Muscle layer of colon (tissue), 2 donors: ENCODE measurements around the gene INO80C.

Experiments
- H3K27ac ChIP-seq: one replicate; pipeline ENCODE4 v1.7.0; 2013; ENCODE audit warnings: low read depth, mild to moderate bottlenecking, low read length, moderate library complexity
- H3K27me3 ChIP-seq, 2 donors: one replicate each; pipeline ENCODE4 v1.7.0; 2013; ENCODE audit warnings: low read length in 2 of 2, mild to moderate bottlenecking in 2 of 2; ENCODE audit not compliant: insufficient read depth in 2 of 2, control insufficient read depth in 1 of 2
- H3K36me3 ChIP-seq: one replicate; pipeline ENCODE4 v1.7.0; 2013; ENCODE audit warnings: mild to moderate bottlenecking, low read length; ENCODE audit not compliant: insufficient read depth
- H3K4me1 ChIP-seq: one replicate; pipeline ENCODE4 v1.7.0; 2013; ENCODE audit warnings: mild to moderate bottlenecking, low read length; ENCODE audit not compliant: insufficient read depth
- H3K4me3 ChIP-seq, 2 donors: one replicate each; pipeline ENCODE4 v1.7.0; 2013; ENCODE audit warnings: low read length in 2 of 2, low read depth in 1 of 2, mild to moderate bottlenecking in 1 of 2, moderate library complexity in 1 of 2
- H3K9ac ChIP-seq: one replicate; pipeline ENCODE4 v1.7.0; 2013; ENCODE audit warnings: low read length
- H3K9me3 ChIP-seq: one replicate; pipeline ENCODE4 v1.7.0; 2013; ENCODE audit warnings: mild to moderate bottlenecking, low read length
- donor health status: abdominal sarcoma.
- donor health status: Adenocarcinoma of cecum.

Gene INO80C

DNA sequence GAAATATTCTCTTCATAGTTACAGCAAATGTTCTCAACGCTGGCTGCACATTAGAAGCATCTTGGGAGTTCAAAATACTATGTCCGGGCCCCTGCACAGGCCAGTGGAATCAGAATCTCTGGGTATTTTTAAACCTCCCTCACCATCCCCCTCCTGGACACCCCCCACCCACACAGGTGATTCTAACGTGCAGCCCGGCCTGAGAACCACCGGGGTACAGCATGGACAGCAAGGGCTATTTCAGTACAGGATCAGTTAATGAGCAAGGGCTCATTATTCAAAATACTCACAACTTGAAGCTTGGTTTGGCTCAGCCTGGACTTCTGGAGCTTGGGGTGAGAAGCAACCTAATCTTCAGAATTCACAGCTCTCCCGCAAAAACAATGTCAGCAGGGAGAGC is 31.4 kb downstream of the INO80C start:
- Histone ChIP-seq H3K36me3 (no peaks in the 10 kb centered on the region), H3K9me3 (no peaks in the 10 kb centered on the region), H3K4me3 (no peak overlapping the region), H3K9ac (no peak overlapping the region), H3K4me1 (peaks cover 69% of the 10 kb centered on the region), H3K27me3 (no peaks in the 10 kb centered on the region), H3K27ac (no peak overlapping the region)

DNA sequence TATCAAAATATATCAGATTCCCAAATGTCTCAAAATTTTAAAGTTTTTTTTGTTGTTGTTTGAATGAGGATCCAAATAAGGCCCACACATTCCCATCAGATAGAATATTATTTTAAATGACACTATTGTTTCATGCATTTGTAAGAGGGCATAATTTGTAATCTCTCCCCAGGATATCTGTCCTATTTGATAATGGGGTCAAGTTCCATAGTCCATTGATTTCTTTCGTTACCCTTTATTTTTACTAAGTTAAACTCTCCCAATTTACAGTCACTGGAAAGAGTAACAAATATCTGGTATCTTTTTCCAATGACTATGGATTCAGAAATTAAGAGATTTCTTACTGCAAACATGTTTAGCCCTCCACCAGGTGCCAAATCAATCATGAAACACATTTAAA is 32.4 kb downstream of the INO80C start:
- H3K4me3 ChIP-seq = no peak overlapping the region
- no peaks in the 10 kb centered on the region for H3K27me3 ChIP-seq
- no peaks in the 10 kb centered on the region for H3K9me3 ChIP-seq
- no peak overlapping the region for H3K9ac ChIP-seq
- peaks cover 73% of the 10 kb centered on the region for H3K4me1 ChIP-seq
- no peak overlapping the region for H3K27ac ChIP-seq
- H3K36me3 ChIP-seq = no peaks in the 10 kb centered on the region

DNA sequence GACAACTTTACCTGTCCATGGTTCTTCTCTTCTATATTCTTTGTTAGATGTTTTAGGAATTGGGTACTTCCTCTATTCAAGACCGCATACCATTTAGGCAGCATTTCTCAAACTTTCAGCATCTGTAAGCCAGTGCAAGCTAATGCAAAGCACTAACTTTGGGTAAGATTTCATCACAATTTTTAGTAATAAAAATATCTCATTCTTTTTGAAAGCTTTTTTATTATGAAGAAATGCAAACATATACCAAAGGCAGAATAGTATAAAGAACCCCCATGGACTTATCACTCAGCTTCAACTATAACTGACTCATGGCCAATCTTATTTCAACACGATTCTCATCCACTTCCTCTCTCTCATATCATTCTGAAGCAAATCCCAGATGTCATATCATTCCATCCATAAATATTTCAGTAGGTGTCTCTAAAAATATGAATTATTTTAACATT is 32.9 kb downstream of the INO80C start:
- Histone ChIP-seq H3K9ac (no peak overlapping the region), H3K4me3 (no peak overlapping the region), H3K27ac (no peak overlapping the region), H3K27me3 (no peaks in the 10 kb centered on the region), H3K36me3 (no peaks in the 10 kb centered on the region), H3K9me3 (no peaks in the 10 kb centered on the region), H3K4me1 (peaks cover 73% of the 10 kb centered on the region)

DNA sequence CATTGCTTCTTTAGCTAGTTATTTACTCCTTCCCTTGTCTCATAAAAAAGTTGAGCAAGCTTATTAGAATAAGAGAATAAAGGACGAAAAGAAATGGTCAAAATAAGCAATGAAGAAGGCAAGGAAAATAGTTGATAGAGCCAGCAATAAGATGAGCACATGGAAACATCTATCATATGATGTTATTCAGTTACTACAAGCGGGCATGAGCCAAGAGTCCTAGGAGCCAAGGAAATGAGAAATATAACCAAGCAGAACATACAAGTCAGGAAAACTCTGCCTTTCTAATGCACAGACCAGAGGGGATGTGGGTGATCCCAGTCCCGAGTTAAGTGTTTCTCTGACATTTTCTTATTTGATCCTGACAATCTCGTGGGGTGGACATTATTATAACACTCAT is 33.9 kb downstream of the INO80C start:
- H3K9ac ChIP-seq = no peak overlapping the region
- H3K27ac ChIP-seq = peak overlapping the region; percentile 19
- no peaks in the 10 kb centered on the region for H3K27me3 ChIP-seq
- no peaks in the 10 kb centered on the region for H3K36me3 ChIP-seq
- no peak overlapping the region for H3K4me3 ChIP-seq
- H3K4me1 ChIP-seq = peaks cover 74% of the 10 kb centered on the region
- H3K9me3 ChIP-seq = no peaks in the 10 kb centered on the region

DNA sequence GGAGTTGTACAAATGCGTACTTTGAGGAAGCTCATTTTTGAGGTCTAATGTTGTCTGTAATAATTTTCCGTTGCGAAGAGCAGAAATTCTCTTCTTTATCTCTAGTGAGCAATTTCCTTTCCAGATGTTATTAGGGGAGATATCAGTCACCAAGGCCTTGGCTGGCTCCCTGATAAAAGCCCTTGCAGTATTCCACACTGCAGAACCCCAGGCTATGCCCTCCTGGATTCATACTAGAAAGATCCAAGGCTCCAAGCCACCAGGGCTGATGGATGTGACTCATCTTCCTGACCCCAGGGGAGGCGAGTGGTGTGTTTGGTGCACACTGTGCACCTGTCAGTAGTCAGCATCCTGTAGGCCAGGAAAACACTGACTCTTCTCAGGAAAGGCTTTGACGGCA is 34.7 kb downstream of the INO80C start:
- Histone ChIP-seq H3K27ac (peak overlapping the region; percentile 4), H3K9ac (no peak overlapping the region), H3K36me3 (no peaks in the 10 kb centered on the region), H3K4me3 (no peak overlapping the region), H3K27me3 (no peaks in the 10 kb centered on the region), H3K9me3 (no peaks in the 10 kb centered on the region), H3K4me1 (peaks cover 75% of the 10 kb centered on the region)

DNA sequence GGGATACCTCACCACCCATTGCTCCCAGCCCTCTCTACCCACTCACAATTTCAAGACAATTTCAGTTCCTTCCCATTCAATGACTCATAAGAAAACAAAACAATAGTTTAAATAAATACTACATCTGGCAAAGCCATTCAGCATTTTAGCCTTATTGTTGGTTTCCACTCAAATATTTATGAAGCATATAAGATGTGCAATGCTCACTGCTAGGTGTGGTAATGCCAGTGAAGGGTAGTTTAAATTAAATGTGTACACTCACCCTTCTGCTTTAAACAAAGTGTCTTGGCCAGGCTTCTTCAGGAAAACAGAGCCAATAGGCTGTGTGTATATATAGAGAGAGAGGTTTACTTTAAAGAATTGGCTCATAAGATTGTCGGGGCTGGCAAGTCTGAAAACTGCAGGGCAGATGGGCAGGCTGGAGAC is 37.0 kb downstream of the INO80C start:
- peaks cover 77% of the 10 kb centered on the region for H3K4me1 ChIP-seq
- H3K9ac ChIP-seq = no peak overlapping the region
- no peaks in the 10 kb centered on the region for H3K9me3 ChIP-seq
- H3K4me3 ChIP-seq = no peak overlapping the region
- H3K27ac ChIP-seq = peak overlapping the region; percentile 16
- H3K27me3 ChIP-seq = no peaks in the 10 kb centered on the region
- H3K36me3 ChIP-seq = no peaks in the 10 kb centered on the region

DNA sequence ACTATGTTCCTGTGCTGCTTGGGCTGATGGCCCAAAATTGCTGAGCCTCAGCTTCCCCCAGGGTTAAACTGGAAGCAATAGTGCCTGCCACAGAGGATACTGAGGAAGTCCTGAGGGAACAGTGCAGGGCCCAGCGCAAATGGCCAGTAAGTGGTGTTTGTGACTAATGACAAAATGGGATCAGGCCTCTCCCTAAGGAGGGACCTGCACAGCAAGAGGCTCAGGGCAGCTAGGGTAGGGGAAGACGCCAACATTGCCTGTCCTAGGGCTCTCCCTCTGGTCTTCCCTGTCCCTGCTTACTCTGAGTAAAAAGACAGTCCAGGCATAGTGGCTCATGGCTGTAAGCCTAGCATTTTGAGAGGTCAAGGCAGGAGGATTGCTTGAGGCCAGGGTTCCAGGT is 37.8 kb downstream of the INO80C start:
- Histone ChIP-seq H3K27ac (peak overlapping the region; percentile 61), H3K4me1 (peaks cover 77% of the 10 kb centered on the region)

DNA sequence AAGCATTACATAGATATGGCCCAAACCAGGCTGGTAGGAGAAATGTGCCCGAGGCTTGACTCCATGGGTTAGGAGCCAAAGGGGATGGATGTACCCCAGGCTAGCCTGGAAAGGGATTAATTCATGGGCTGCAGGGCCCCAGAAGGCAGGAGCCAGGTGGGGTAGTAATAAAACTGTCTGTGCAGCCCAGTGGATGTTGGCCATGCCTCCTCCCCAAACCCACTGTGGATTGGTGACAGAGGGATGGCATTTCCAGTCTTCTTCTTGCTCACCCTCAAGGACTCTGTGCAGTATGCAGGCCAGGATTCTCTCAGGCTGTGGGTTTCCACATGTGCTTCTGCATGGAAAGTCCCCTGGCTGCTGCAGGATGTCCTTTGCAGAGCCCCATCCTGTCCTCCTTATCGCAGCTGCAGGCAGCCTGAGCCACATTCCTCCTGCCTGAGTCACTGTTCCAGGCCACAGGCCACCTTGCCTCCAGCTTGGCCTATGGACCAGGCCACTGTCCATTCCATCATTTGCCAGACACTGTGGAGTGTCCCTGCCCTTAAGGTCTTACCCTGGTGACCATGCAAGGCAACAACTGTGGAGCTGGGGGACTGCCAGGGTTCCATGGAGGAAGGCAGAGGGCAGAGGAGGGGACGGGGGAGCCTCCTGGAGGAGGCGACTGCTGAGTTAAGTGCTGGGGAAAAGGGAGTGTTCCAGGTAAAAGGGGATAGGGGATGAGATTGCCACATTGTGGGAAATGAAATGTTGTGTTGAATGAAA is 38.9 kb downstream of the INO80C start:
- Histone ChIP-seq H3K4me3 (no peak overlapping the region), H3K9ac (no peak overlapping the region), H3K27me3 (no peaks in the 10 kb centered on the region), H3K27ac (peak overlapping the region; percentile 80), H3K36me3 (no peaks in the 10 kb centered on the region), H3K9me3 (no peaks in the 10 kb centered on the region), H3K4me1 (peaks cover 70% of the 10 kb centered on the region)

More for the DNA sequence above, 37.8 kb downstream of the INO80C start:
- Histone ChIP-seq H3K36me3 (no peaks in the 10 kb centered on the region), H3K27me3 (no peaks in the 10 kb centered on the region), H3K9me3 (no peaks in the 10 kb centered on the region), H3K9ac (no peak overlapping the region), H3K4me3 (no peak overlapping the region)

DNA sequence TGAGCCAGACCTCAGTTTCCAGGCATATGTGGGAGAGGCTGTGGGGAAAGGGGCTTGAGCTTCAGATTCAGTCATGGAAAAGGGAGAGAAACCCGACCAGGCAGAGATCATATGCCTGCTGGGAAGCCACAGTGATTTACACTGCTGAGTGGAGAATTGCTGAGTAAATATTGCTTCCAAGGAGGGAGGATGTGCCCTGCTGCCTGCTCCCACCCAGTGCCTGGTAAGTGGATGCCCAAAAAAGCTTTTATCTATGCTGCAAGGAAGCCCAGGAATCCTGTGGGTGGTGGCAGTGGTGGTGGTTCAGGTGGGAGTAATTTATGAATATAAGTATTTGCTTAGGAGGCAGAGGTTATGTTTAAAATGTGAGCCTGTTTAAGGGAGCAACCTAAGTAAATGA is 39.5 kb downstream of the INO80C start:
- Histone ChIP-seq H3K36me3 (no peaks in the 10 kb centered on the region), H3K27ac (peak overlapping the region; percentile 80), H3K4me3 (no peak overlapping the region), H3K27me3 (no peaks in the 10 kb centered on the region), H3K4me1 (peaks cover 65% of the 10 kb centered on the region), H3K9ac (no peak overlapping the region), H3K9me3 (no peaks in the 10 kb centered on the region)

DNA sequence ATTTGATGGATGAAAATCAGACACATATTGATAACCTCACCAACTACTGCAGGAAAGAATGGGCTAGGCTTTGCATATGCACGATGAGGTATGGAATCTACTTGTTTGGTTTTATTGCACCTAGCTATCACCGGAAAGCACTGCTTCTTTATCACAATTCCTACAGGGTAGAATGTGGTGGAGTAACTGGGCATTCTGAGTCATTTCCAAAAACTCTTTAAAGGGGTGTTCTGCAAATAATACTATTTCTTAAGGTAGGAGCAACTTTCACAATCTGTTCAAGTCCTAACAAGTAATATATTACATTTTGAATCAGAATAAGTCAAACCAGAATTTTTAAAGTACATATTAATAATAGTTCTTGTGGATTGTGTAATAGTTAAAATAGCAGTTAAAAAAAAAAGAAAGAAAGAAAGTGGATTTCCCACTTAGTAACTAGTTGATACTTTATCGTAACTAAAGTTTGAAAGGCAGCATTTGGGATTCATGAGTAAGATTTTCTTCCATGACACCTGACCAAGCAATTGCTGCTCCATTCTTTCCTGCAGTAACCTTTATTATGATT is 40.5 kb downstream of the INO80C start:
- no peaks in the 10 kb centered on the region for H3K27me3 ChIP-seq
- H3K36me3 ChIP-seq = no peaks in the 10 kb centered on the region
- peaks cover 55% of the 10 kb centered on the region for H3K4me1 ChIP-seq
- no peak overlapping the region for H3K9ac ChIP-seq
- no peaks in the 10 kb centered on the region for H3K9me3 ChIP-seq
- no peak overlapping the region for H3K4me3 ChIP-seq
- peak overlapping the region; percentile 80 for H3K27ac ChIP-seq

DNA sequence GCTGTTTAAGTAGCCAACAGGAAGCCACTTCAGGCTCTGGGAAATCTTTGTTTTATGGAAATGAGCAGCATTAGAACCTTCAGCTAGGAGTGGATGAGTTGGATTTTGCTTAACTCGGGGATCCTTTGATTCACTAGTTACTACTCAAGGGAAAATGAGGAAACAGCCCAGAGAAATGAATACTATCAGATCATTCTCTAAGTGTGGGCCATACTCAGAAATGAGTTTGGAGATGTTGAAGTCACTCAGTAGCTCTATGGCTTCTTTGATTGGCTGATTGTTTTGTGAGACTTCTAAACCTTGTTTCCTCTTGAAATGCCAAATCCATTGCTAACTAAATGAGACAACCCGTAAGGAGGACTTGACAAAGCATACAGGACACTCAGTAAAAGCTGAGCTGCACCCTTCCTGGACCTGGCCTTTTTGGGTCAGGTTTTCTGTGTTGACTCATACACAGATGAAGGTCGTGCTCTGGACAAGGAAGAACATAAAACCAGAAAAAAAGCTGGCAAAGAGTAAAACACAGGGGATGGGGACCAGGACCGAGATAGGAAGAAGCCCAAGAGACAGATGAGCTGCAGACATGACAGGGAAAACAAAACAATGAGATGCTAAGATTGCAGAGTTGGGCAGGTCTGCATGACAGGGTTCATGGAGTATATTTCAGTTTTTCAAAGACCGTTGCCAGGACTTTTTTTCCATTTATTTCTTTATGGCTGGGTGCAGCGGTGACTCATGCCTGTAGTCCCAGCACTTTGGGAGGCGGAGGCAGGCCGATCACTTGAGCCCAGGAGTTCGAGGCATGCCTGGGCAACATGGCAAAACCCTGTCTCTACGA is 41.6 kb downstream of the INO80C start:
- Histone ChIP-seq H3K27me3 (no peaks in the 10 kb centered on the region), H3K4me3 (no peak overlapping the region), H3K36me3 (no peaks in the 10 kb centered on the region), H3K9me3 (no peaks in the 10 kb centered on the region), H3K9ac (no peak overlapping the region), H3K27ac (peak overlapping the region; percentile 27), H3K4me1 (peaks cover 45% of the 10 kb centered on the region)
